ENCODE measurements around the gene POGK.
A peak's percentile ranks its signal among the peaks of the same experiment; 100 is the strongest.

Gene POGK

GRCh38 chr1:166903232-166903631 is 64.0 kb downstream of the POGK start:
- DNase-seq (ENCODE audit: low spot score) = no peak

- no peak for DNase-seq (ENCODE audit: low spot score)
Observed at GRCh38 chr1:166905136-166905535, 65.9 kb downstream of the POGK start.

GRCh38 chr1:166905900-166906299 is 66.6 kb downstream of the POGK start:
- DNase-seq (ENCODE audit: low spot score) = peak; percentile 23
